Stimulated activated CD4-positive, alpha-beta T cell treated with anti-CD3 and anti-CD28 coated beads, Interleukin-15, amount 100 ng/mL, for 48 hours (primary cell): Measurements from ENCODE around the gene DDX47.

Source experiments
- DNase-seq, 2 donors: peaks; one replicate each; pipeline ENCODE4 v3.0.0-alpha.2; 2020; ENCODE audit warnings: low read depth in 2 of 2

The DDX47 gene

GRCh38 chr12:12813120-12814101, at the start of gene DDX47:
Gene DDX47, plus strand, starts transcription at chr12:12813346. Its CDS starts 22 bp downstream, at chr12:12813368.
- peak; percentile 92 to 96 for DNase-seq

GRCh38 chr12:12764824-12765223, 48.3 kb upstream of the DDX47 start:
- no peak for DNase-seq

GRCh38 chr12:12770262-12770661, 42.9 kb upstream of the DDX47 start:
- no peak for DNase-seq

- no peak for DNase-seq
Observed at GRCh38 chr12:12774791-12775190, 38.4 kb upstream of the DDX47 start.

- DNase-seq: no peak
Observed at GRCh38 chr12:12776261-12776660, 36.9 kb upstream of the DDX47 start.

GRCh38 chr12:12777092-12777491, 36.1 kb upstream of the DDX47 start:
- DNase-seq: no peak

- no peak for DNase-seq
Observed at GRCh38 chr12:12779007-12779406, 34.1 kb upstream of the DDX47 start.

GRCh38 chr12:12779529-12779928, 33.6 kb upstream of the DDX47 start:
- no peak for DNase-seq

GRCh38 chr12:12784116-12784515, 29.0 kb upstream of the DDX47 start:
- DNase-seq: no peak

GRCh38 chr12:12784911-12785814, 28.0 kb upstream of the DDX47 start, which contains the start of gene APOLD1:
Gene APOLD1, plus strand, starts transcription at chr12:12785659. Its CDS starts 33 bp downstream, at chr12:12785692.
- no peak for DNase-seq

- DNase-seq: no peak
Observed at GRCh38 chr12:12786351-12786705, 26.8 kb upstream of the DDX47 start.

- peak; percentile 41 to 61 for DNase-seq
Observed at GRCh38 chr12:12786706-12787601, 26.2 kb upstream of the DDX47 start.

GRCh38 chr12:12788131-12788530, 25.0 kb upstream of the DDX47 start:
- DNase-seq: no peak

- peak; percentile 45 to 53 for DNase-seq
Observed at GRCh38 chr12:12788675-12789368, 24.3 kb upstream of the DDX47 start.

- no peak for DNase-seq
Observed at GRCh38 chr12:12790956-12791355, 22.2 kb upstream of the DDX47 start.

- no peak for DNase-seq
Observed at GRCh38 chr12:12791756-12792369, 21.3 kb upstream of the DDX47 start.

- DNase-seq: no peak
Observed at GRCh38 chr12:12792421-12792820, 20.7 kb upstream of the DDX47 start.

- DNase-seq: no peak
Observed at GRCh38 chr12:12794686-12795085, 18.5 kb upstream of the DDX47 start.

GRCh38 chr12:12796171-12796570, 17.0 kb upstream of the DDX47 start:
- DNase-seq: no peak
